Ascending aorta (tissue), 2 donors: Measurements from ENCODE around the gene DHX8. TPM values are rescaled to one million over a fixed set of nuclear protein-coding genes. Genes with fewer than 3 reads are reported as not detected.

ENCODE experiments used
- DNase-seq, 2 donors: peaks; one replicate each; pipeline ENCODE4 v3.0.0-alpha.2; 2019; ENCODE audit warnings: low spot score in 2 of 2
- H3K27ac ChIP-seq, 2 donors: fragments of 200-600 bp; sonication (generic); one replicate each; pipeline ENCODE4 v1.5.1; 2016 to 2017; ENCODE audit warnings: mild to moderate bottlenecking in 1 of 2
- H3K27me3 ChIP-seq: fragments of 200-600 bp; sonication (generic); one replicate; pipeline ENCODE4 v1.5.1; 2017
- H3K36me3 ChIP-seq, 2 donors: fragments of 200-600 bp; sonication (generic); one replicate each; pipeline ENCODE4 v1.5.1; 2016
- H3K4me1 ChIP-seq, 2 donors: fragments of 200-600 bp; sonication (generic); one replicate each; pipeline ENCODE4 v1.5.1; 2016 to 2017; ENCODE audit warnings: mild to moderate bottlenecking in 1 of 2
- H3K4me3 ChIP-seq, 2 donors: fragments of 200-600 bp; sonication (generic); one replicate each; pipeline ENCODE4 v1.5.1; 2016 to 2017; ENCODE audit warnings: mild to moderate bottlenecking in 1 of 2
- H3K9me3 ChIP-seq, 2 donors: fragments of 200-600 bp; sonication (generic); one replicate each; pipeline ENCODE4 v1.5.1; 2016
- intact Hi-C: fragments of 100-400 bp; cut with DNase I; formaldehyde crosslinking; loops from one replicate; pipeline ENCODE4 v1.15.1; 2023
- total RNA-seq: library from RNA; depleted of rRNA; stranded (reverse); fragments of >200 nt; gene quantifications from one replicate; pipeline ENCODE4 v1.1.0, GENCODE V29; 2016
- TF ChIP-seq, protein P1 (sequence below), 3 experiments: fragments of 200-600 bp in 2 of 3; fragments of 450-650 bp in 1 of 3; sonication (generic) in 2 of 3; IDR thresholded peaks; one replicate each; pipeline ENCODE4 v1.5.1; 2016 to 2019; ENCODE audit warnings: antibody characterized with exemption in 3 of 3, mild to moderate bottlenecking in 1 of 3, moderate library complexity in 1 of 3

DHX8 gene
- total RNA-seq, 1 donor from 2014 or later = 50.0 TPM

DNA sequence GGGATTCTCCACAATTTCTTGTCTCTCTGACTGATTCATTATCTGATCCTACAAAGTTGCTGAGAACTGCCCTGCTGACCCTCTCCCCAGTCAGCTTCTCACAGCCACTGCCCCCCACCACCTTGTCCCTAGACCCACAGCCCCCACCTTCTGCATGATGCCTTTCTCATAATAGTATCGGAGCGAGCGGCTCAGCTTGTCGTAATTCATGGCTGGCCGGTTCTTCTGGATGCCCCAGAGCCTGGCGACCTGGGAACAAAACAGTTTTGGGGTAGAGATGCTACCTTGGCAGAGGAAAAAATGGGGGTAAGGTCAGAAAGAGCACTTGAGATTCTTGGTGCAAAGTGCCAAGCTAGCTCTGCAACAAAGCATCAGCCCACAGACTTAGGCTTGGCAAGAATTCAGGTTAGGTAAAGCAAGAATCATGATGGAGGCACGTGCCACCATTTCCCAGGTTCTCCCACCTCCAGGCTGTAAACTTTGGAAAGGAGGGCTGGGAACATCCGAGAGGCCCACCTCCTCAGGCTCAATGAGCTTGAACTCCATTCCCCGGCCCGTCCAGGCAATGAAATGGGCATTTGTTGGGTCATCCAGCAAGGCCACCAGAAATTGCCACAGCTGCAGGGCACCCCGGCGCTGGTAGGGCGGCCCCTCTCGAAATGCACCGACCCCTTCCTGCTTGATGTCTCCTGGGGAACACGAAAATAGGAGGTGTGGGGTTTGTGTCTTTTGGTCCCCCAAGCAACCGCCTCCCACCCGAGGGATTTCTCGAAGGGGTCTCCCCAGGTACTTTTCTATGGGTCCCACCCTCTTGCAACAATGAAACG lies 45.4 kb downstream of the DHX8 start:
- no peak for DNase-seq

DNA sequence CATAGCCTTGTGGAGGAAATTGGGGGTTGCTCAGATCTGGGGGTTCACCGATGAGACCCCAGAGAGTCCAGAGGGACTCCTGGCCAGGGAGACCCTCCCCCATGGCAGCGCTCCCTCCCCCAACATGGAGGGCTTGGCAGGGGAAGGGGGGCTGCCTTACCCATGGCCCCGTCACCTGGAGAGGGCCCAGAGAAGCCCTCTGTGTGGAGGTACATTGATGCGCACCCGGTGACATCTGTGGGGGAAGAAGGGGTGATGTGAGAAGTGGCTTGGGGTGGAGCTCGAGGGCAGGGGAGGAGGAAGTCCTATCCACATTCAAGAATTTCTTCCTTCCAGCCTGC lies 46.1 kb downstream of the DHX8 start:
- intact Hi-C loops = no loop called here
- TF ChIP-seq, protein P1, sequence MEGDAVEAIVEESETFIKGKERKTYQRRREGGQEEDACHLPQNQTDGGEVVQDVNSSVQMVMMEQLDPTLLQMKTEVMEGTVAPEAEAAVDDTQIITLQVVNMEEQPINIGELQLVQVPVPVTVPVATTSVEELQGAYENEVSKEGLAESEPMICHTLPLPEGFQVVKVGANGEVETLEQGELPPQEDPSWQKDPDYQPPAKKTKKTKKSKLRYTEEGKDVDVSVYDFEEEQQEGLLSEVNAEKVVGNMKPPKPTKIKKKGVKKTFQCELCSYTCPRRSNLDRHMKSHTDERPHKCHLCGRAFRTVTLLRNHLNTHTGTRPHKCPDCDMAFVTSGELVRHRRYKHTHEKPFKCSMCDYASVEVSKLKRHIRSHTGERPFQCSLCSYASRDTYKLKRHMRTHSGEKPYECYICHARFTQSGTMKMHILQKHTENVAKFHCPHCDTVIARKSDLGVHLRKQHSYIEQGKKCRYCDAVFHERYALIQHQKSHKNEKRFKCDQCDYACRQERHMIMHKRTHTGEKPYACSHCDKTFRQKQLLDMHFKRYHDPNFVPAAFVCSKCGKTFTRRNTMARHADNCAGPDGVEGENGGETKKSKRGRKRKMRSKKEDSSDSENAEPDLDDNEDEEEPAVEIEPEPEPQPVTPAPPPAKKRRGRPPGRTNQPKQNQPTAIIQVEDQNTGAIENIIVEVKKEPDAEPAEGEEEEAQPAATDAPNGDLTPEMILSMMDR (IDR thresholded peaks at IDR 0.05) = no peak
- peak overlapping the region; percentile 40 to 65 for H3K27ac ChIP-seq

More for the DNA sequence above, 45.4 kb downstream of the DHX8 start:
- intact Hi-C loops = no loop called here
- Histone ChIP-seq H3K36me3 (peaks cover 13 to 32% of the 10 kb centered on the region in 2 donors), H3K4me1 (peaks cover 0 to 10% of the 10 kb centered on the region in 2 donors), H3K27me3 (no peaks in the 10 kb centered on the region), H3K27ac (no peak overlapping the region), H3K4me3 (no peak overlapping the region), H3K9me3 (no peaks in the 10 kb centered on the region)
- TF ChIP-seq, protein P1 (IDR thresholded peaks at IDR 0.05) = no peak

DNA sequence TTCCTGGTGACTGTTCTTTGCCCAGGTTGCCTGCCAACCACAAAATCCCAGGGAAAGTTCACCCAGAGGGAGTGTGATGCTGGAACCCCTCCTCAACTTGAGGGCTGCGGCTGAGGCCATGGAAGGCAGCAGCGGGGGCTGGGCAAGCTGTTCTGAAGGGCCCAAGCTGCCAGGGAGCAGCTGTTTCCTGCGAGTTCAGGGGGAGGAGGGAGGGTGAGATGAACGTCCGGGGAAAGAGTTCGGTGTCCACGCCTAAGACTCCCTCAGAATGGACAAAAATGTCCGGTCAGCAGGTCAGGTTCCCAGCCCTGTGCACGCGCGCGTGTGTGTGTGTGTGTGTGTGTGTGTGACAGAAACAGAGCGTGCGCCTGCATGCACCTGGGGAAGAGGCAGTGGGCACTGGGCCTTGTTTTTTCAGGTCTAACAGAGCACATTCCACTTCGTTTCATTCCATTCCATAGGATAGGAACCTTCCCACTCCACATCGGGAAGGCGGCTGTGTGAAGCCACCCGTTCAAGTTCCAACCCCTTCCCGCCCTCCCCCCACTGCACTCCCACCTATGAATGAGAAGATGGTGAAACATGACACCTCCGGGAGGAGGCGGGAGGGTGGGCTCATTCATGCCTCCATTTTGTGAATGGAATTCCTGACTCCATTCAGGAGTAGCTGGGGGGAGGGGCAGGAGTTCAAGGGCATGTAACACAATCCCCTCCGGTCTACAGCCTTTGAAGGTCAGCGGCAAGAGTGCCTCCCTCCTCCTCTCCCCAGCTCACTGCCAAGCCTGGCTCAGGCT lies 46.7 kb downstream of the DHX8 start:
- TF ChIP-seq, protein P1 (IDR thresholded peaks at IDR 0.05) = no peak
- Histone ChIP-seq H3K9me3 (no peaks in the 10 kb centered on the region), H3K4me3 (peak overlapping the region in 1 of 2 donors; percentile 47), H3K27ac (peak overlapping the region; percentile 40 to 65), H3K36me3 (peaks cover under 1 to 19% of the 10 kb centered on the region in 2 donors), H3K27me3 (no peaks in the 10 kb centered on the region), H3K4me1 (peaks cover 0 to 10% of the 10 kb centered on the region in 2 donors)
- peak in 1 of 2 donors; percentile 69 for DNase-seq
- intact Hi-C loops = no loop called here

More for the DNA sequence above, 46.1 kb downstream of the DHX8 start:
- peak overlapping the region in 1 of 2 donors; percentile 47 for H3K4me3 ChIP-seq
- DNase-seq = no peak
- H3K36me3 ChIP-seq = peaks cover 6 to 25% of the 10 kb centered on the region in 2 donors
- no peaks in the 10 kb centered on the region for H3K27me3 ChIP-seq
- peaks cover 0 to 10% of the 10 kb centered on the region in 2 donors for H3K4me1 ChIP-seq
- H3K9me3 ChIP-seq = no peaks in the 10 kb centered on the region

DNA sequence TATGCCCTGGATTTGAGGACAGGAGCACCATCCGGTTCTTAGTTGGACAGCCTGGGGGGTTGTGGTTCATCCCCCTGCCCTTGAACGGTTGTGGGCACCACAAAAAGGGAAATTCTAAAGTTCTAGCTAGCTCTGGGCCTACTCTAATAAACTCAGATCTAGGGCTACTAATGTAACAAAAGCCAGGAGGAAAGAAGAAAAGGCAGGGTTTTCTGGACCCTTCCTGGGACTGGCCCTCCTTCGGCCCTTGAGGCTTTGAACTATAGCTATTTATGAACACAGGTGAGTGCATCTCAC lies 47.3 kb downstream of the DHX8 start:
- TF ChIP-seq, protein P1 (IDR thresholded peaks at IDR 0.05) = no peak
- intact Hi-C loops = no loop called here
- Histone ChIP-seq H3K36me3 (peaks cover 0 to 14% of the 10 kb centered on the region in 2 donors), H3K4me1 (peaks cover 0 to 10% of the 10 kb centered on the region in 2 donors), H3K27me3 (no peaks in the 10 kb centered on the region), H3K9me3 (no peaks in the 10 kb centered on the region), H3K27ac (peak overlapping the region; percentile 40 to 65), H3K4me3 (peak overlapping the region in 1 of 2 donors; percentile 47)
- DNase-seq = no peak

DNA sequence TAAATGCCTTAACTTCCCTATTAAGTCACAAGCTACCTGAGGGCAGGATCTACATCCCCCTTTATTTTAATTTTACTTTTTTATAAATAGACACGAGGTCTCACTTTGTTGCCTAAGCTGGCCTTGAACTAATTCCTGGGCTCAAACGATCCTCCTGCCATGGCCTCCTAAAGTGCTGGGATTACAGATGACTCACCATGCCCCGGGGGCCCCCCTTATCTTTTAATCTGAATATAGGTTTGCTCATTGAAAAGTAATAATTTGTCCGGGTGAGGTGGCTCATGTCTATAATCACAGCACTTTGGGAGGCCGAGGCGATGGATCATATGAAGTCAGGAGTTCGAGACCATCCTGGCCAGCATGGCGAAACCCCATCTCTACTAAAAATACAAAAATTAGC lies 48.2 kb downstream of the DHX8 start:
- DNase-seq = no peak
- H3K36me3 ChIP-seq = peaks cover 0 to 6% of the 10 kb centered on the region in 2 donors
- H3K9me3 ChIP-seq = no peaks in the 10 kb centered on the region
- intact Hi-C loops = no loop called here
- H3K4me1 ChIP-seq = peaks cover 0 to 10% of the 10 kb centered on the region in 2 donors
- H3K4me3 ChIP-seq = no peak overlapping the region
- H3K27me3 ChIP-seq = no peaks in the 10 kb centered on the region
- TF ChIP-seq, protein P1 (IDR thresholded peaks at IDR 0.05) = no peak
- no peak overlapping the region for H3K27ac ChIP-seq
